K562 (cell line): Measurements from ENCODE around the gene OSCAR. TPM values are rescaled to one million over a fixed set of nuclear protein-coding genes. Genes with fewer than 3 reads are reported as not detected.

ENCODE experiments used
- ASH1L ChIP-seq: fragments of 450-650 bp; IDR thresholded peaks from 2 replicates; pipeline ENCODE4 v1.6.1; 2018; ENCODE audit warnings: borderline replicate concordance, mild to moderate bottlenecking, low read depth; ENCODE audit not compliant: partially characterized antibody
- CBX1 ChIP-seq: sonication (generic); IDR thresholded peaks from 2 replicates; pipeline ENCODE4 v1.6.1; 2016; ENCODE audit warnings: antibody characterized with exemption, low read depth, mild to moderate bottlenecking
- CBX5 ChIP-seq: IDR thresholded peaks from 2 replicates; pipeline ENCODE4 v1.6.1; 2014; ENCODE audit warnings: low read depth, borderline replicate concordance
- CTBP1 ChIP-seq: fragments of 450-650 bp; IDR thresholded peaks from 2 replicates; pipeline ENCODE4 v1.6.1; 2016; ENCODE audit warnings: borderline replicate concordance
- EP400 ChIP-seq: fragments of 450-650 bp; IDR thresholded peaks from 2 replicates; pipeline ENCODE4 v1.6.1; 2017; ENCODE audit warnings: antibody characterized with exemption, mild to moderate bottlenecking, moderate library complexity
- EWSR1 ChIP-seq: fragments of 450-650 bp; IDR thresholded peaks from 2 replicates; pipeline ENCODE4 v1.6.1; 2018; ENCODE audit warnings: borderline replicate concordance, mild to moderate bottlenecking, low read depth, moderate library complexity; ENCODE audit not compliant: partially characterized antibody
- GATAD2B ChIP-seq: fragments of 450-650 bp; IDR thresholded peaks from 2 replicates; pipeline ENCODE4 v1.6.1; 2017; ENCODE audit warnings: mild to moderate bottlenecking, borderline replicate concordance
- JUND ChIP-seq, 2 experiments: IDR thresholded peaks; 2 replicates in 1 of 2; 3 replicates in 1 of 2; pipeline ENCODE4 v1.6.1; 2011; ENCODE audit warnings: borderline replicate concordance in 2 of 2, low read depth in 2 of 2, low read length in 2 of 2, improper control_type of control experiment in 1 of 2, missing biosample characterization in 1 of 2, missing genetic modification characterization in 1 of 2, missing genetic modification reagents in 1 of 2
- KHSRP ChIP-seq: fragments of 450-650 bp; IDR thresholded peaks from 2 replicates; pipeline ENCODE4 v1.6.1; 2017
- MNT ChIP-seq, 2 experiments: fragments of 450-650 bp; conservative IDR thresholded peaks; 2 replicates each; pipeline ENCODE4 v1.6.1; 2017; ENCODE audit warnings: mild to moderate bottlenecking in 2 of 2, moderate library complexity in 2 of 2
- PKNOX1 ChIP-seq: fragments of 450-650 bp; IDR thresholded peaks from 2 replicates; pipeline ENCODE4 v1.6.1; 2016
- SNRNP70 ChIP-seq: fragments of 200-400 bp; formaldehyde crosslinking; optimal IDR thresholded peaks from 2 replicates; pipeline ENCODE3; 2017; ENCODE audit warnings: low read depth, low read length
- TAF9B ChIP-seq: fragments of 450-650 bp; IDR thresholded peaks from 2 replicates; pipeline ENCODE4 v1.6.1; 2018; ENCODE audit warnings: mild to moderate bottlenecking; ENCODE audit not compliant: partially characterized antibody
- TEAD4 ChIP-seq, 2 experiments: sonication (generic) in 1 of 2; formaldehyde crosslinking in 1 of 2; IDR thresholded peaks; 2 replicates each; pipeline versions ENCODE4 v1.6.1 to v1.8.0; 2012 to 2022; ENCODE audit warnings: borderline replicate concordance in 1 of 2, inconsistent platforms in 1 of 2, low read length in 1 of 2, mild to moderate bottlenecking in 1 of 2, missing genetic modification reagents in 1 of 2
- WHSC1 ChIP-seq: IDR thresholded peaks from one replicate; pipeline ENCODE4 v1.6.1; 2012; ENCODE audit warnings: low read length, control low read depth, inconsistent platforms
- ZNF140 ChIP-seq: fragments of 250-450 bp; sonication (Bioruptor Pico); IDR thresholded peaks from 2 replicates; pipeline ENCODE4 v1.8.0; 2021; ENCODE audit warnings: moderate library complexity, mild to moderate bottlenecking, inconsistent platforms
- ZNF146 ChIP-seq: IDR thresholded peaks from one replicate; pipeline ENCODE4 v1.6.1; 2018; ENCODE audit warnings: missing compliant biosample characterization; ENCODE audit not compliant: unreplicated experiment
- polyA plus RNA-seq, 8 experiments: library from polyadenylated mRNA; depleted of rRNA in 4 of 8; stranded (reverse) in 5 of 8; unstranded in 3 of 8; fragments of >200 nt; fragmentation: Nextera tagmentation in 2 of 8; fragmentation: Illumina TruSeq in 1 of 8; extraction: Ambion mirVana in 2 of 8; extraction: Trizol in 1 of 8; gene quantifications; 2 replicates each; pipeline versions ENCODE4 v1.2.1 to v1.2.3, GENCODE V29; 2011 to 2014; ENCODE audit warnings: inconsistent platforms in 1 of 8, missing spikeins in 1 of 8
- total RNA-seq, 7 experiments: library from RNA; depleted of rRNA in 6 of 7; stranded (reverse); fragments of >200 nt in 6 of 7; fragmentation: Illumina TruSeq in 2 of 7; extraction: Trizol in 2 of 7; gene quantifications; 2 replicates each; pipeline versions ENCODE4 v1.2.1 to v1.2.3, GENCODE V29; 2011 to 2021; ENCODE audit warnings: low replicate concordance in 1 of 7

Gene OSCAR
- total and polyA plus RNA-seq, 9 of the 15 experiments (the other 6 are each of a cell fraction or from before 2014, with no cell fraction given) = 0.09 to 0.62 (median 0.13) TPM; not detected in 5

- TF ChIP-seq EWSR1 = no peak
- no peak for TF ChIP-seq SNRNP70
- no peak for TF ChIP-seq WHSC1
- TF ChIP-seq ZNF140 = no peak
- TF ChIP-seq CBX5 = no peak
- no peak for TF ChIP-seq EP400
- no peak for TF ChIP-seq JUND (IDR thresholded peaks at IDR 0.05; ENCODE audit: borderline replicate concordance, low read depth, low read length)
- no peak for TF ChIP-seq JUND (tag; IDR thresholded peaks at IDR 0.05; ENCODE audit: borderline replicate concordance, low read depth, low read length)
- TF ChIP-seq TEAD4 (IDR thresholded peaks at IDR 0.05; ENCODE audit: low read length) = no peak
- TF ChIP-seq TEAD4 (CRISPR knock-in tag; IDR thresholded peaks at IDR 0.05; ENCODE audit: borderline replicate concordance) = no peak
- no peak for TF ChIP-seq ZNF146
- no peak for TF ChIP-seq KHSRP
- 0 out of 2 replicates have a peak, but pooled peaks have one; percentile 41 for TF ChIP-seq CTBP1
- peak; percentile 61 for TF ChIP-seq PKNOX1
- no peak for TF ChIP-seq CBX1
- TF ChIP-seq MNT (conservative IDR thresholded peaks at IDR 0.05) = no peak
- TF ChIP-seq TAF9B = no peak
- no peak for TF ChIP-seq ASH1L
- no peak for TF ChIP-seq GATAD2B
These were observed 3.9 kb downstream of the OSCAR start (continued) for GRCh38 chr19:54096617-54097106.
